Mesenchymal stem cell (in vitro differentiated cells and primary cell): ENCODE results near the gene C11orf68.

Source experiments
- DNase-seq: peaks from one replicate; pipeline ENCODE4 v3.0.0-alpha.2; 2013
- H2AFZ ChIP-seq: one replicate; pipeline ENCODE4 v1.6.1; 2013; ENCODE audit warnings: low read depth, mild to moderate bottlenecking, control low read depth, inconsistent platforms, low read length, moderate library complexity
- H2AK5ac ChIP-seq: 2 replicates; pipeline ENCODE4 v1.6.1; 2013; ENCODE audit warnings: low read length, moderate library complexity, mild to moderate bottlenecking, inconsistent platforms; ENCODE audit not compliant: severe bottlenecking
- H2BK120ac ChIP-seq: one replicate; pipeline ENCODE4 v1.6.1; 2013; ENCODE audit warnings: low read depth, mild to moderate bottlenecking, inconsistent platforms, low read length, moderate library complexity
- H2BK12ac ChIP-seq, 2 experiments: one replicate each; pipeline ENCODE4 v1.6.1; 2013; ENCODE audit warnings: inconsistent platforms in 2 of 2, low read length in 2 of 2, mild to moderate bottlenecking in 2 of 2, moderate library complexity in 2 of 2, control low read depth in 1 of 2
- H2BK15ac ChIP-seq: one replicate; pipeline ENCODE4 v1.6.1; 2013; ENCODE audit warnings: mild to moderate bottlenecking, low read depth, inconsistent platforms; ENCODE audit not compliant: poor library complexity, severe bottlenecking
- H2BK5ac ChIP-seq: 2 replicates; pipeline ENCODE4 v1.6.1; 2013; ENCODE audit warnings: low read depth, mild to moderate bottlenecking, low read length, control low read depth, inconsistent platforms; ENCODE audit not compliant: poor library complexity, severe bottlenecking
- H3K14ac ChIP-seq, 2 experiments: one replicate each; pipeline ENCODE4 v1.6.1; 2013; ENCODE audit warnings: inconsistent platforms in 2 of 2, low read length in 2 of 2, control low read depth in 1 of 2, mild to moderate bottlenecking in 1 of 2, moderate library complexity in 1 of 2
- H3K18ac ChIP-seq, 2 experiments: one replicate each; pipeline ENCODE4 v1.6.1; 2013; ENCODE audit warnings: inconsistent platforms in 2 of 2, low read length in 2 of 2, control low read depth in 1 of 2, low read depth in 1 of 2, mild to moderate bottlenecking in 1 of 2
- H3K23ac ChIP-seq, 2 experiments: one replicate each; pipeline ENCODE4 v1.6.1; 2013; ENCODE audit warnings: inconsistent platforms in 2 of 2, low read length in 2 of 2, mild to moderate bottlenecking in 2 of 2, moderate library complexity in 2 of 2, control low read depth in 1 of 2
- H3K27ac ChIP-seq: 2 replicates; pipeline ENCODE4 v1.5.1; 2013; ENCODE audit warnings: mild to moderate bottlenecking, moderate library complexity, low read length, control low read depth, inconsistent platforms; ENCODE audit not compliant: poor library complexity, severe bottlenecking
- H3K27me3 ChIP-seq, 2 experiments: 2 replicates each; pipeline versions ENCODE4 v1.6.1 to v1.7.0; 2013; ENCODE audit warnings: low read length in 2 of 2, mild to moderate bottlenecking in 2 of 2, moderate library complexity in 2 of 2, control low read depth in 1 of 2, inconsistent platforms in 1 of 2; ENCODE audit not compliant: control insufficient read depth in 1 of 2, insufficient read depth in 1 of 2
- H3K36me3 ChIP-seq, 2 experiments: 2 replicates each; pipeline versions ENCODE4 v1.6.1 to v1.7.0; 2013; ENCODE audit warnings: low read length in 2 of 2, control low read depth in 1 of 2, inconsistent platforms in 1 of 2, low read depth in 1 of 2, mild to moderate bottlenecking in 1 of 2; ENCODE audit not compliant: insufficient read depth in 2 of 2, control insufficient read depth in 1 of 2
- H3K4ac ChIP-seq, 2 experiments: one replicate each; pipeline ENCODE4 v1.6.1; 2013; ENCODE audit warnings: inconsistent platforms in 2 of 2, low read length in 2 of 2, mild to moderate bottlenecking in 2 of 2, moderate library complexity in 2 of 2, control low read depth in 1 of 2, low read depth in 1 of 2
- H3K4me1 ChIP-seq: 2 replicates; pipeline ENCODE4 v1.6.1; 2013; ENCODE audit warnings: low read depth, low read length, control low read depth; ENCODE audit not compliant: control insufficient read depth, insufficient read depth
- H3K4me2 ChIP-seq: 2 replicates; pipeline ENCODE4 v1.6.1; 2013; ENCODE audit warnings: low read length, mild to moderate bottlenecking, inconsistent platforms; ENCODE audit not compliant: poor library complexity, severe bottlenecking
- H3K4me3 ChIP-seq, 2 experiments: 2 replicates each; pipeline versions ENCODE4 v1.5.1 to v1.7.0; 2013; ENCODE audit warnings: low read length in 2 of 2, mild to moderate bottlenecking in 2 of 2, control low read depth in 1 of 2, low read depth in 1 of 2; ENCODE audit not compliant: insufficient read depth in 1 of 2
- H3K79me1 ChIP-seq: replicated peaks from 2 replicates; pipeline ENCODE4 v1.6.1; 2013; ENCODE audit warnings: mild to moderate bottlenecking, control low read depth, low read length, inconsistent platforms; ENCODE audit not compliant: poor library complexity, severe bottlenecking
- H3K9ac ChIP-seq: 2 replicates; pipeline ENCODE4 v1.7.0; 2013; ENCODE audit warnings: mild to moderate bottlenecking, low read length, moderate library complexity
- H3K9me3 ChIP-seq: 2 replicates; pipeline ENCODE4 v1.7.0; 2013; ENCODE audit warnings: mild to moderate bottlenecking, low read length; ENCODE audit not compliant: control insufficient read depth
- H4K8ac ChIP-seq: one replicate; pipeline ENCODE4 v1.6.1; 2013; ENCODE audit warnings: inconsistent platforms, mild to moderate bottlenecking, low read length, moderate library complexity
- H4K91ac ChIP-seq: one replicate; pipeline ENCODE4 v1.6.1; 2013; ENCODE audit warnings: mild to moderate bottlenecking, low read length, inconsistent platforms
- WGBS: methylation state at CpG from one replicate; pipeline ENCODE4 v1.1.7; 2013; ENCODE audit warnings: mixed read lengths; 5-methylcytosine and 5-hydroxymethylcytosine counted together

Gene C11orf68

DNA sequence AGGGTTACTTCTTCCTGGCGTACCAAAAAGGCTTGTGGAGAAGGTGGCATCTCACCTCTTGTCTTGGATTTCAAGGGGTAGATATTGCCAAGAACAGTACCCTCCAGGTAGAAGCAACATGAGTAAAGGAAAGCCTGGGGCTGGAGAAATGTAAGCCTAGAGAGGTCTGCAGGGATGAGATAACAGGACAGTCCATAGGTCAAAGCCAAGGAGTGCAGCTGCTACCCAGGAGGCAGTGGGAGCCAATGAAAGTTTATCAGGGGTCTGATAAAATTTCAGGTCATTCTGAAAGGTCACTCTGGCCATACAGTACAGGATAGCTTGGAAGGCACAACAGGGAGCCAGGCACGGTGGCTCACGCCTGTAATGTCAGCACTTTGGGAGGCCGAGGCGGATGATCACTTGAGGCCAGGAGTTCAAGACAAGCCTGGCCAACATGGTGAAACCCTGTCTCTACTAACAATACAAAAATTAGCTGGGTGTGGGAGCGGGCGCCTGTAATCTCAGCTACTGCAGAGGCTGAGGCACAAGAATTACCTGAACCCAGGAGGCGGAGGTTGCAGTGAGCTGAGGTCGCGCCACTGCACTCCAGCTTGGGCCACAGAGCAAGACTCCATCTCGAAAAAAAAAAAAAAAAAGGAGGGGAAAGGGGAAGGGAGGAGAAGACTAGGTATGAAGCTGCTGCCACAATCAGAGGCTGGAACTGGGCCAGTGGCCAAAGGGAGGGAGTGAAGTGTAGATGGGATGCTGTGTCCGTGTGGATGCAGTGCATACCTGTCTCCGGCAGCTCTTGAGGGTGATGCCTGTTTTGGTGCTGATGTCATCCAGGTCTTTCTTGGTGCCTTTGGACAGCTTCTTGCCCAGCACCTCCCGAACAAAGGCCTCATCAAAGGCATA lies 31.8 kb downstream of the C11orf68 start:
- no peak overlapping the region for H2AK5ac ChIP-seq
- peak overlapping the region; percentile 94 for H3K9ac ChIP-seq
- peak overlapping the region in 1 of 2 experiments; percentile 87 for H3K4me3 ChIP-seq
- peaks cover 30% of the 10 kb centered on the region for H3K4me1 ChIP-seq
- peak overlapping the region; percentile 89 for H3K4me2 ChIP-seq
- peak overlapping the region in 1 of 2 experiments; percentile 37 for H3K18ac ChIP-seq
- H2BK120ac ChIP-seq, result no peak overlapping the region
- WGBS, result 87% methylated on average over 14 of the region's 14 CpGs
- peak overlapping the region in 1 of 2 experiments; percentile 41 for H2BK12ac ChIP-seq
- H3K27ac ChIP-seq, result peak overlapping the region; percentile 48
- no peak overlapping the region for H2AFZ ChIP-seq
- peak overlapping the region in 1 of 2 experiments; percentile 68 for H3K14ac ChIP-seq
- H4K91ac ChIP-seq, result peak overlapping the region; percentile 46
- DNase-seq, result no peak
- H3K23ac ChIP-seq, result peak overlapping the region in 1 of 2 experiments; percentile 43
- no peaks in the 10 kb centered on the region for H3K9me3 ChIP-seq
- H2BK15ac ChIP-seq, result peak overlapping the region; percentile 33
- peaks cover 52 to 56% of the 10 kb centered on the region in 2 experiments for H3K36me3 ChIP-seq
- H3K4ac ChIP-seq, result peak overlapping the region in 1 of 2 experiments; percentile 72
- H2BK5ac ChIP-seq, result no peak overlapping the region
- H3K27me3 ChIP-seq, result no peaks in the 10 kb centered on the region
- H4K8ac ChIP-seq, result no peak overlapping the region
- H3K79me1 ChIP-seq, result peaks cover 28% of the 10 kb centered on the region

DNA sequence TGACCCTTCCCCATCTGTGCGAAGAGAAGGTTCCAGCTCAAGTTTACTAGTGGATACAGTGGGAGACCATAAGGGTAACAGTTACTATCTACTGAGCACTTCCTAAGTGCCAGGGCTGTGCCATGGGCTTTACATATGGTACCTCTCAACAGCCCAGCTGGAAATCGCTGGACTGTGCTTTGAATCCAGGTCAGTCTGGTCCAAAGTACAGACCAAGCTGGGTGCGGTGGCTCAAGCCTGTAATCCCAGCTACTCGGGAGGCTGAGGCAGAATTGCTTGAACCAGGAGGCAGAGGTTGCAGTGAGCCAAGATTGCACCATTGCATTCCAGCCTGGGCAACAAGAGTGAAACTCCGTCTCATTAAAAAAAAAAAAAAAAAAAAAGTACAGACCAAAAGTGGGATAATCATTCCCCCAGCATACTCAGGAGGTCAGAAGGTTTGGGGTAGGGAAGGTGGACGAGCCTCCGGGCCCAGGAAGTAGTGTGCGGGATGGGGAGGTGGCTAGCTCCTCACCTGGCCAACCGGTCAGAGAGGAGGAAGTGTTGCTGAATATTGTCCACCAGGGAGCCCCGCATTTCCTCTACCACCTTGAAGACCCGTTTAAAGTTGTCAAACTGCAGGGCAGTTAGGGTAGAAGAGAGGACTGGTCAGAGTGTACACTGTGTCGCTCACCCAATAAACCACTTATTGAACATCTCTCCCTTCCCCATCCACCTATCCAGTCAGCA lies 32.9 kb downstream of the C11orf68 start:
- H3K4me3 ChIP-seq, result no peak overlapping the region
- no peak overlapping the region for H3K4ac ChIP-seq
- peak overlapping the region; percentile 94 for H3K9ac ChIP-seq
- H3K36me3 ChIP-seq, result peaks cover 51 to 56% of the 10 kb centered on the region in 2 experiments
- no peaks in the 10 kb centered on the region for H3K27me3 ChIP-seq
- H3K4me2 ChIP-seq, result no peak overlapping the region
- no peak overlapping the region for H2BK120ac ChIP-seq
- H3K27ac ChIP-seq, result no peak overlapping the region
- H3K79me1 ChIP-seq, result peaks cover 28% of the 10 kb centered on the region
- H2BK15ac ChIP-seq, result no peak overlapping the region
- H2AFZ ChIP-seq, result no peak overlapping the region
- H3K18ac ChIP-seq, result no peak overlapping the region
- no peak overlapping the region for H4K8ac ChIP-seq
- H3K9me3 ChIP-seq, result no peaks in the 10 kb centered on the region
- no peak overlapping the region for H4K91ac ChIP-seq
- H3K23ac ChIP-seq, result no peak overlapping the region
- H3K4me1 ChIP-seq, result peaks cover 21% of the 10 kb centered on the region
- no peak overlapping the region for H2AK5ac ChIP-seq
- no peak overlapping the region for H2BK5ac ChIP-seq
- 94% methylated on average over 8 of the region's 12 CpGs for WGBS
- no peak overlapping the region for H3K14ac ChIP-seq
- H2BK12ac ChIP-seq, result no peak overlapping the region
- DNase-seq, result no peak

DNA sequence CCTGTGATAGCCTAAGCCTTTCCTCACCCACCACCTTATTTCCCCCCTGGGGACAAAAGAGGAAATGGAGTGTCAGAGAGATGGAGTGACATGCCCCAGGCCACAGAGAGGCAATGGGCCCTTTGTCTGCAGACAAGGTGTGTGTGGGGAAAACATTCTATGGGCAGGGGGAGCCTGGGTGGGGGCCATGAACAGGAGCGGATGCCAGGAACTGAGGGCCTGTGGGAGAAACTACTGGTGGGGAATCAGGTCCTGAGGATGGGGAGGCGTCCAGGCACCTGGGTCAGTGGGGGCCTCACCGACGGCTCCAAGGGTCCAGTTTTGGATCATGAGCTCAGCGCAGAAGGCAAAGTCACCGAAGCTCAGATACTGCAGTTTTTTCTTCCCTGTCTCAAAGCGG lies 33.6 kb downstream of the C11orf68 start:
- no peaks in the 10 kb centered on the region for H3K9me3 ChIP-seq
- no peak overlapping the region for H2BK15ac ChIP-seq
- H2AK5ac ChIP-seq, result no peak overlapping the region
- peak overlapping the region; percentile 11 for H4K91ac ChIP-seq
- H3K9ac ChIP-seq, result peak overlapping the region; percentile 14
- H2BK5ac ChIP-seq, result no peak overlapping the region
- no peak for DNase-seq
- 96% methylated on average over 7 of the region's 7 CpGs for WGBS
- no peak overlapping the region for H3K27ac ChIP-seq
- no peak overlapping the region for H2BK120ac ChIP-seq
- peak overlapping the region; percentile 47 for H4K8ac ChIP-seq
- H3K18ac ChIP-seq, result no peak overlapping the region
- no peak overlapping the region for H3K4ac ChIP-seq
- no peak overlapping the region for H3K4me2 ChIP-seq
- peaks cover 51 to 56% of the 10 kb centered on the region in 2 experiments for H3K36me3 ChIP-seq
- no peaks in the 10 kb centered on the region for H3K27me3 ChIP-seq
- no peak overlapping the region for H2BK12ac ChIP-seq
- H3K79me1 ChIP-seq, result peaks cover 28% of the 10 kb centered on the region
- H3K4me1 ChIP-seq, result peaks cover 18% of the 10 kb centered on the region
- no peak overlapping the region for H2AFZ ChIP-seq
- no peak overlapping the region for H3K23ac ChIP-seq
- H3K4me3 ChIP-seq, result no peak overlapping the region
- no peak overlapping the region for H3K14ac ChIP-seq

DNA sequence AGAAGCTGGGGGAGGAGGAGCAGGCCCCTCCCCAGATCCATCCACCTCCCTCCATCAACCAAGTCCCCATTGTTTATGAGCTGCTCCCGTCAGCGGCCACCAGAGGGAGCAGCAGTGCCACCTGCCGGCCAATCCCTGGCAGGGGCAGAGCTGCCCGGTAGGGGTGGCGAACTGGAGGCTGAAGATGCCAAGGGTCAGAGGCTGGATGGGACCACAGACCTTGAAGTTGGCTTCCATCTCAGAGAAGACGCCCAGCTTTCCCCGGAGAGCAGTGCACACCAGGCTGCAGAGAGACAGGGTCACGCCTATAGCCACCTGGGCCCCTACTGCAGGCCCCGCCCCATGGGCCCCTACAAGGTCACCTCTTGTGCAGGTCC lies 34.2 kb downstream of the C11orf68 start:
- no peaks in the 10 kb centered on the region for H3K9me3 ChIP-seq
- H3K4me3 ChIP-seq, result no peak overlapping the region
- H3K27ac ChIP-seq, result no peak overlapping the region
- peak; percentile 80 for DNase-seq
- peak overlapping the region; percentile 4 for H4K8ac ChIP-seq
- no peak overlapping the region for H2BK120ac ChIP-seq
- H3K27me3 ChIP-seq, result no peaks in the 10 kb centered on the region
- H3K9ac ChIP-seq, result peak overlapping the region; percentile 21
- H3K79me1 ChIP-seq, result peaks cover 27% of the 10 kb centered on the region
- peaks cover 51 to 60% of the 10 kb centered on the region in 2 experiments for H3K36me3 ChIP-seq
- no peak overlapping the region for H2AK5ac ChIP-seq
- H2BK12ac ChIP-seq, result no peak overlapping the region
- no peak overlapping the region for H3K4ac ChIP-seq
- WGBS, result 32% methylated on average over 9 of the region's 9 CpGs
- peaks cover 16% of the 10 kb centered on the region for H3K4me1 ChIP-seq
- no peak overlapping the region for H3K18ac ChIP-seq
- no peak overlapping the region for H2AFZ ChIP-seq
- no peak overlapping the region for H3K23ac ChIP-seq
- H2BK15ac ChIP-seq, result no peak overlapping the region
- H3K14ac ChIP-seq, result no peak overlapping the region
- no peak overlapping the region for H2BK5ac ChIP-seq
- no peak overlapping the region for H4K91ac ChIP-seq
- no peak overlapping the region for H3K4me2 ChIP-seq
